K562 (cell line): ENCODE data around the gene EFCAB12. TPM values are rescaled to one million over a fixed set of nuclear protein-coding genes. Genes with fewer than 3 reads are reported as not detected.

ENCODE experiments used
- ARID4B ChIP-seq: sonication (generic); formaldehyde crosslinking; IDR thresholded peaks from 2 replicates; pipeline ENCODE4 v1.8.0; 2022; ENCODE audit warnings: mild to moderate bottlenecking, missing genetic modification reagents
- COPS2 ChIP-seq: fragments of 450-650 bp; conservative IDR thresholded peaks from 2 replicates; pipeline ENCODE4 v1.6.1; 2016; ENCODE audit warnings: mild to moderate bottlenecking, moderate library complexity
- GABPB1 ChIP-seq: sonication (generic); formaldehyde crosslinking; IDR thresholded peaks from 2 replicates; pipeline ENCODE4 v1.8.0; 2022; ENCODE audit warnings: mild to moderate bottlenecking, missing genetic modification reagents
- HLTF ChIP-seq: fragments of 450-650 bp; IDR thresholded peaks from 2 replicates; pipeline ENCODE4 v1.6.1; 2016
- KAT7 ChIP-seq: sonication (generic); formaldehyde crosslinking; IDR thresholded peaks from 2 replicates; pipeline ENCODE4 v1.8.0; 2022; ENCODE audit warnings: missing genetic modification reagents, mild to moderate bottlenecking, borderline replicate concordance
- KLF13 ChIP-seq: fragments of 450-650 bp; IDR thresholded peaks from 2 replicates; pipeline ENCODE4 v1.6.1; 2016; ENCODE audit warnings: missing genetic modification characterization, low read depth, mild to moderate bottlenecking, missing compliant biosample characterization, moderate library complexity, borderline replicate concordance
- PPARD ChIP-seq: fragments of 250-450 bp; sonication (Bioruptor Pico); IDR thresholded peaks from 2 replicates; pipeline ENCODE4 v1.8.0; 2022; ENCODE audit warnings: inconsistent platforms, mild to moderate bottlenecking, moderate library complexity
- RCOR1 ChIP-seq, 2 experiments: IDR thresholded peaks; 2 replicates each; pipeline ENCODE4 v1.6.1; 2012; ENCODE audit warnings: low read depth in 2 of 2, low read length in 2 of 2, borderline replicate concordance in 1 of 2, improper control_type of control experiment in 1 of 2
- SMAD4 ChIP-seq: fragments of 250-450 bp; sonication (Bioruptor Pico); conservative IDR thresholded peaks from 2 replicates; pipeline ENCODE4 v1.8.0; 2021; ENCODE audit warnings: inconsistent platforms, mild to moderate bottlenecking, moderate library complexity
- STAT5B ChIP-seq: fragments of 250-450 bp; sonication (Bioruptor Pico); IDR thresholded peaks from 2 replicates; pipeline ENCODE4 v1.8.0; 2021; ENCODE audit warnings: mild to moderate bottlenecking, inconsistent platforms
- ZBTB9 ChIP-seq: fragments of 450-650 bp; formaldehyde crosslinking; IDR thresholded peaks from 2 replicates; pipeline ENCODE4 v1.4.0; 2020; ENCODE audit warnings: mild to moderate bottlenecking, moderate library complexity
- ZNF239 ChIP-seq: fragments of 250-450 bp; sonication (Bioruptor Pico); IDR thresholded peaks from 2 replicates; pipeline ENCODE4 v1.4.0; 2020; ENCODE audit warnings: mild to moderate bottlenecking
- ZNF609 ChIP-seq: sonication (generic); formaldehyde crosslinking; IDR thresholded peaks from 2 replicates; pipeline ENCODE4 v1.8.1; 2023; ENCODE audit warnings: missing genetic modification reagents, mild to moderate bottlenecking, borderline replicate concordance
- polyA plus RNA-seq, 8 experiments: library from polyadenylated mRNA; depleted of rRNA in 4 of 8; stranded (reverse) in 5 of 8; unstranded in 3 of 8; fragments of >200 nt; fragmentation: Nextera tagmentation in 2 of 8; fragmentation: Illumina TruSeq in 1 of 8; extraction: Ambion mirVana in 2 of 8; extraction: Trizol in 1 of 8; gene quantifications; 2 replicates each; pipeline versions ENCODE4 v1.2.1 to v1.2.3, GENCODE V29; 2011 to 2014; ENCODE audit warnings: inconsistent platforms in 1 of 8, missing spikeins in 1 of 8
- total RNA-seq, 7 experiments: library from RNA; depleted of rRNA in 6 of 7; stranded (reverse); fragments of >200 nt in 6 of 7; fragmentation: Illumina TruSeq in 2 of 7; extraction: Trizol in 2 of 7; gene quantifications; 2 replicates each; pipeline versions ENCODE4 v1.2.1 to v1.2.3, GENCODE V29; 2011 to 2021; ENCODE audit warnings: low replicate concordance in 1 of 7

The EFCAB12 gene
- total and polyA plus RNA-seq, 9 of the 15 experiments (the other 6 are each of a cell fraction or from before 2014, with no cell fraction given) = 0.08 to 0.95 (median 0.56) TPM; not detected in 1

- TF ChIP-seq ZNF609 (no peak), STAT5B (CRISPR knock-in tag) (no peak), SMAD4 (CRISPR knock-in tag) (peak; percentile 69), RCOR1 (IDR thresholded peaks at IDR 0.05; ENCODE audit: borderline replicate concordance in 1 of 2, low read depth in 2 of 2, low read length in 2 of 2) (peak in 1 of 2 experiments; percentile 14; a peak in 1 of 4 replicates), KAT7 (CRISPR knock-in tag) (peak; percentile 8; the same call in 1 of the 2 replicates), ZBTB9 (CRISPR knock-in tag) (0 out of 2 replicates have a peak, but pooled peaks have one; percentile 63), ZNF239 (CRISPR knock-in tag) (no peak), GABPB1 (CRISPR knock-in tag) (peak; percentile 62; the same call in 1 of the 2 replicates), HLTF (0 out of 2 replicates have a peak, but pooled peaks have one; percentile 17), PPARD (no peak), ARID4B (CRISPR knock-in tag) (peak; percentile 58), COPS2 (no peak), KLF13 (peak; percentile 64; the same call in 1 of the 2 replicates)
- TF ChIP-seq, all 486 proteins: peak for 128
These were observed 11.6 kb upstream of the EFCAB12 start, which contains the start of the genes IFT122 and MBD4 (continued) for GRCh38 chr3:129439817-129440617.
